HG03432 (cell line): Measurements from ENCODE around the gene B3GAT1.

Experiments
- ATAC-seq: cut with Tn5 transposase; IDR thresholded peaks from one replicate; pipeline ENCODE4 v1.9.1; 2021; ENCODE audit warnings: mild to moderate bottlenecking, moderate library complexity; ENCODE audit not compliant: unreplicated experiment

B3GAT1 gene

GRCh38 chr11:134340354-134340964, 71.6 kb downstream of the B3GAT1 start:
- no peak for ATAC-seq

- no peak for ATAC-seq
Measured at GRCh38 chr11:134339756-134340155, 72.3 kb downstream of the B3GAT1 start.

- ATAC-seq: no peak
Measured at GRCh38 chr11:134338654-134339053, 73.4 kb downstream of the B3GAT1 start.

- ATAC-seq: no peak
Measured at GRCh38 chr11:134338068-134338467, 74.0 kb downstream of the B3GAT1 start.

GRCh38 chr11:134337051-134337450, 75.0 kb downstream of the B3GAT1 start:
- ATAC-seq: no peak

- ATAC-seq: no peak
Measured at GRCh38 chr11:134334796-134335571, 77.1 kb downstream of the B3GAT1 start.

GRCh38 chr11:134333946-134334345, 78.1 kb downstream of the B3GAT1 start:
- ATAC-seq: no peak

GRCh38 chr11:134333312-134333711, 78.7 kb downstream of the B3GAT1 start:
- ATAC-seq: no peak

GRCh38 chr11:134332782-134333181, 79.3 kb downstream of the B3GAT1 start:
- ATAC-seq: no peak

- ATAC-seq: no peak
Measured at GRCh38 chr11:134332189-134332631, 79.8 kb downstream of the B3GAT1 start.

- ATAC-seq: no peak
Measured at GRCh38 chr11:134331354-134332188, 80.5 kb downstream of the B3GAT1 start, which contains the start of gene GLB1L2. GLB1L2 (plus strand) TSS chr11:134331988; CDS start chr11:134332062, 74 bp downstream.

- no peak for ATAC-seq
Measured at GRCh38 chr11:134330611-134331353, 81.3 kb downstream of the B3GAT1 start.
